HPDE6-E6E7 (cell line): ENCODE data around the gene HSD11B1.

Source experiments
- DNase-seq: peaks from one replicate; pipeline ENCODE4 v3.0.0; 2011; ENCODE audit warnings: missing footprints; ENCODE audit errors: extremely low spot score

HSD11B1 gene

DNA sequence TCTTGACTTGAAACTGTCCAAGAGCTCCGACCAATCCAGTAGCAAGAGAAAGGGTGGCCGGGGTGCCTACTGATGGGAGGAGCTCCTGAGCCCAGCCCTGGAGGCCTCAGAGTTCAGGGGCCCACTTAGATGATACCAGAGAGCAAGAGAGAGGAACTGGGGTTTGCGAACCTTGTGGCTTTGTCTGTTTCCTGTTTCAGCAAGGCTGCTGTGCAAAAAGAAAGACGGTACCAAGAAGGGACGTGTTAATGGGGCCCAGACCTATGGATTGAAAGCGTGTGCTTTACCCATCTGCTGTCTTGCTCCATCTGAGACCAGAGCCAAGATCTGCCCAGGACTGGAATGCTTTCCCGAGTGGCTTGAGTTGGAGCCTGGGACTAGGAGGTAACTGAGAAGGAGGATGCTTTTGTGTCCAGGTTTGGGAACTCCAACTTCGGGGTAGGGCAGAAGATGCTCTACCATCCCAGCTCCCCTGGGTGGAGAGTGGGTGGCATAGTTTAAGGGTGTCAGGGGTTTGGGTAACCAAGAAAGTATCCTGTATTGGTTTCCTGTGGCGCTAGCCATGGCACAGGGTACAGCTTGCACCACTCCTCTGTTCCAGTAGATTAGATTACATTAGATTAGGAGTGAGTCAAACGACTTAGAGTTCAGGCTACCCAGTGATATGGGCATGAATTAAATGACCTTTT lies 51.4 kb downstream of the HSD11B1 start, which contains the start of gene TRAF3IP3:
TRAF3IP3 (plus strand) TSS at position 128 of the 689 bp plus-strand sequence. CDS start 3,987 bp downstream, outside the sequence.
- no peak for DNase-seq

DNA sequence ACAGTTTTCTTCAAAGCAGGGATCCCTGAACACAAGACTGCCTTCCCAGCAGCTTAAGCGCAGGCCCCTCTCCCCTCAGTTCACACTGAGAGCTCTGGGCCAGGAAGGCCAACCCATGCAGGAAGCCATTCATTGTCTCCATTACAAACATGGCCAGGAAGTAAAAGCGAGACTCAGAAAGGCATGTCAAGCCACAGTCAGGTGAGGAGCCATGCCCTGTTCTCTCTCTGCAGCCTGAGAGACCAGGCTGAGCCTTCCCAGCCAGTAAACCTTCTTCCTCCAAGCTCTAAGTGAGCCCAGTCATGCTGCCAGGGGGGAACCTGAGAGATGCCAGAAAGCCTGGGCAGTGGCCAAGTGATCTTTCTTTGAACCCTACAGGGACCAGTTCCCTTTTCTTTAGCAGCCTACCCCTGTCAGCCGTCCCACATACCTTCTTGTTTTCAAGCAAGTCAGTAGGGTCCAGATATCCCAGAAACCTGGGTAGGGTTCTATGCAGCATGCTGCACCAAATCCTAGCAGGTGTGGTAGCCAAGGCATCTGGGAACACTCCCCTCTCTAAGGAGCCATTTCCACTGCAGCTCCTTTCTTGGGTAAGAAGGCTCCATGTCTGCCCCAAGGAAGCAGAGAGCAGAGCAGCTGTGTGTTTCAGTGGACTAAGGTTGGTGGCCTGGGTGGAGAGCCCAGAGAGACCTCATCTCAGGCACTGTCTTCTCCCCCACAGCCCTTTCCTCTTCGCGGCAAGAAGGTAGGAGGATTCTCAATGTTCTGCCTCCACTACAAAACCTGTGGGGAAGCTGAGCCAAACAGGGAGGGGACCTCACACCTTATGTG lies 52.2 kb downstream of the HSD11B1 start:
- no peak for DNase-seq

DNA sequence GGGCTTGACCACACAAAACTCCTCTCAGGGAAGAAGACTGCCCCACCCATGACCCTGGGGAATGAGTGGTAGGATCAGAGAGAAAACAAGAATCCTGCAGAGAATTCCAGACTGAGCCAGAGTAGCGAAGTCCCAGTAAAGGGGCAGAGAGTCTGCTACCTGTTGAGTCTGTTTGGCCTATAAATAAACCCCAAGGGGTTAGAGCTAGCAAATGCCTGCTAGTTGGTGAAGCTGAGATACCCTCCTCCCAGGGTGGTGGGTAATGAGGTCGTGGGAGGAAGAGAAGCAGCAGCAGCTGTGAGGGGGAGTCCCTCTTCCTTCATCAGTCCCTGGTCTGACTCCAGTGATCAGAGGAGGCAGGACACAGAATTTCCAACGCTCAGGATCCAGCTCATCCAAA lies 53.8 kb downstream of the HSD11B1 start:
- DNase-seq, result no peak

DNA sequence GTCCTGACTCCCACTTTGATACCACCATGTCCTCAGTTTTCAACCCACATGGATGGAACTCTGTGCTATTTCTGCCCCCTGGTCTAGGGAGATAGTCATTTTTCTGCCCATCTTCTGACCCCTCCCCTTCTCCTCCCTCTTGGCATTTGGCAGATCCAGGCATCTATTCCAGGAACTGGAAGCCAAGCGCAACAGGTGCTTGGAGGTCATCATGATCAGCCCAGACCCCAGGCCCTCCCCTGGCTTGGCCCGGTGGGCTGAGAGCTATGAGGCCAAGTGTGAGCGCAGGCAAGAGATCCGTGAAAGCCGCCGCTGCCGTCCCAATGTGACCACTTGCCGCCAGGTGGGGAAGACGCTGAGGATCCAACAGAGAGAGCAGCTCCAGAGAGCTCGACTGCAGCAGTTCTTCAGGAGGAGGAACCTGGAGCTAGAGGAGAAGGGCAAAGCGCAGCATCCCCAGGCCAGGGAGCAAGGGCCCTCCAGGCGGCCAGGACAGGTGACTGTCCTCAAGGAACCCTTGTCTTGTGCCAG lies 55.2 kb downstream of the HSD11B1 start:
- no peak for DNase-seq

DNA sequence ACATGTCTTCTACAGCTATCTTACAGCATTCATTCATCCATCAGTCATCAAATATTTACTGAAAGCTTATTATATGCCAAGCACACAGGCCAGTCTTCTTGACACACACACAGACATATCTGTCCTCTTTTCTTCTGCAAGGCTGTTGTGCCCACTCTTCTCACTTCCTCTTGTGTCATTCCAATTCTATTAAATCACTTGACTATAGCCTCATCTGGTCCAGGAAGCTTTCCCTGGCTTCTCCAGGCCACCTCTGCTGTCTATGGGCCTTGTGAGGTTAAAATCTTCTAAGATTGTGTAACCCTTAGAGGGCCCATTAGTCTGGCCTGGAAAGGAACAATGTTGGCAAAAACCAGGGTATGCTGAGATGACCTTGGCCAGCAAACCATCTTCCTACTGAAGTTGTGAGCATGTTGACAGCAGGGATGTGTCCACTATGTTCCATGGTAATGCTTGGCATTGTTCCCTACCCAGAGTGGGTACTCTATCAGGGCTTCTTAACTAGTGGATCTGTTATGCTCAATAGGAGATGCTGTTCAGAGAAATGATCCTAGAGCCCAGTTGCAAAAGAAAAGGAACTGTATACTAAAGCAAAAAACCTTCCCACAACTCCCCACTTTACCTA lies 56.5 kb downstream of the HSD11B1 start:
- no peak for DNase-seq

DNA sequence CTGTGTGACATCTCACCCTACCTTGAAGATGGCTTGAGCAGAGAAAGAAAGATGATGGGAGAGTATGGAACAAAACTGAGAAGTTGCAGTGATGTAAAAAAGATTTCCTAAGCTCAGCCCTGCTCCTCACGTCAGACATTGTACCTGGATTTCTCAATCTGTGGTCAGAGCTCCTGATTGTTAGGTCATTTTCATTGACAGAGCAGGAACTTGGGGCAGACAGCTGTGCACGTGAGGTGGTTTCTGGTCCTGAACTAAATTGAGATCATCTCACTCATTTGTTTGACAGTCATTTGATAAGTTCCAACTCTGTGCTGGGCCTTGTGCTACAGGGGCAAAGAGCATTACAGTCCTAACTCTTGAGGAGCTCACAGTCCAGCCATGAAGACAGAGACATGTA lies 61.4 kb downstream of the HSD11B1 start:
- DNase-seq, result no peak

DNA sequence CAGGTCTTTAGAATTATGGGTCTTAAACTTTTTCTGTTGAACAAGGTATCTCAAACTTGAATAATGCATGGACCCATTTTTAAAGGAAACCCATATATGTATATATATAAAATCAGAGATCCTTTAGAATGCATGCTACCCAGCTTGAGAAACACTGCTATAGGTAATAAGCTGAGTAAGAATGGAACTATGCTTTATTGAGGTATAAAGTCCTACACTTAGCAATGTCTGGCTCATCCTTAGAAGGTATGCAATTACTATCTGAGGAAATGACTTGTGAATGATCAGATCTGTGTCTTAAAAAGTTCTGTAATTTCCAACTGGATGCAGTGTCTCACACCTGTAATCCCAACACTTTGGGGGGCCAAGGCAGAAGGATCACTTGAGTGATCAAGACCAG lies 62.5 kb downstream of the HSD11B1 start:
- no peak for DNase-seq

DNA sequence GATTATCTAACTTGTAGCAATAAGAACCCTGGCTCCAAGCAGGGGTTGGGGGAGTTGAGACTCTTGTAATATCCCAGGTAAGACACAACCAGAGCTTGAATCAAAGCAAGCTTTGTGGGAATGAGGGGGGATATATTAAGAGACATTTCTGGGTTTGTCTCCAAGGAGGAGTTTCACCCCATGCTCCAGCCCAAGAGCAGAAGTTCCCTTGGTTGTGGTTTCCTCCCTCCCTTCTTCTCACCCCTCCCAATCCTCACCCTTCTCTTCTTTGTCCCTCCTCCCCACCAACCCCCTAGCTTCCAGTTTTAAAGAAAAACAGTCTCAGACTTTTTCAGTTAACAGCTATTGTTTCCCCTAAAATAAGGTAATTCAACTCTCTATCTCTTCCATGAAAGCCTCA lies 63.1 kb downstream of the HSD11B1 start:
- DNase-seq, result no peak

DNA sequence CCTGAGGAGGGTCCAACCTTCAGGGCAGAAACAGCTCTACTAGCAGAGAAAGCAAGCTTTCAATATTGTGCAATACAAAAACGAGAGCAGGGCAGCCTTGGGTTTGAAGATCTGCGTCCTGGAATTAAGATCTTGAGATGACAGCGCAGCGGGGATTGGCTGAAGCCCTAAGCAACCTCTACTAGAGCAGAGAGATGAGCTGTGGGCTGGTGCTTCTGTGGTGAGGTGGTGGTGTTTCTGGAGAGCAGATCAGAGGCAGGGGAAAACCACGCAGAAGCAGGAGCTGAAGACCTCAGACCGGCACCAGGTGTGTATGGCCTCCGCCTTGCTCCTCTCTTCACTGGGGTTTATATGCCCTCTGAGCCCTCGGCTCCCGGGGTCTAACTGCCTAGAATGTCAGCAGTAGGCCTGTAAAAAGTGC lies 63.7 kb downstream of the HSD11B1 start:
- no peak for DNase-seq

DNA sequence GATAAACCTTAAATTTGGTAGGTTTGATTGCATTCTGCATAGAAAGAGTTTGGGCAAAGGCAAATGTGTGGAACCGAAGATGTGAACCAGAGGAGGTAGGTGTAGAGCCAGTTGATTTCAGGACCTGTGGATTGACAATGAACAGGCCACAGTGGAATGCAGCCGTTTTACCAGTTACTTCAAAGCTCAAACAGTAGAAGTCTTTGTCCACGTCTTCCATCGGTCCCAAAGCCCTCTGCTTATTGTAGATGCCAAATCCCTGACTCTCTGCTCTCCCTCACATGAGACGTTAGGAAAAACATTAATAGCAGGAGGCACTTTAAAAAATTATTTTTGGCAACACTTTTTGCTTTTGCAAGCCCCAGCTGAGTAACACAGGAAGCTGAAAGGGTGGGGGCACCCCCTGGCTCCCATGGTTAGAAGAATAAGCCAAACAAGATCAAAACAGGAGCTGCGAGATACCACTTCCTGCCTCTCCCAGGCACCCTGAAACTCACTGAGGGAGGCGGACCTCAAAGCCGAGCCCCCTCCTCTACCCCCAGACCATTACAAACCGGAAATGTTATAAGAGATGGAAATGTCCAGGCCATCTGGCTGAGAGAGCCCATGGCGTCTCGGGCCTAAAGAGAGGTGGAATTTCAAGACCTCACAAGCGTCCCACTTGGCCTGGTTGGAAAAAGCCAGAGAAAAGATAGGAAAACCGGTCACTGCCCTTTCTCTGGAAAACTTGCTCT lies 64.7 kb downstream of the HSD11B1 start:
- DNase-seq, result peak; percentile 44

DNA sequence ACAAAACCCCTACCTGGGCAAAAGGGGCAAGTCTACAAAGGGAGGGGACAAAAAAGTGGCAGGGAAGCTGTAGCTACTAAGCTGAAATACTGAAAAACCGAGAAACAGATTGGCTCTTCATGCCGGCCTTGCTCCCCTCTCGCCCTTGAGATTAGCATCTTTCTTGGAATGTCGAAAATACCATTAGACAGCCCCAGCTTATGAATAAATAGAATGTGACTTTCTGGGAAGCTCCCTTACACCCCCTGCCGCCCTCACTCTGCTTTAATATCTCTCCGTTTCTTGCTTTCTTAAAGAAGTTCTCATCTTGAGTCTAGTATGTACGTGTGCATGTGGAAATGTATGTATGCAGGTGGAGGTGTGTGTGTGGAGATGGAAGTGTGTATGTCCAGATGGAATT lies 65.3 kb downstream of the HSD11B1 start:
- DNase-seq, result no peak

DNA sequence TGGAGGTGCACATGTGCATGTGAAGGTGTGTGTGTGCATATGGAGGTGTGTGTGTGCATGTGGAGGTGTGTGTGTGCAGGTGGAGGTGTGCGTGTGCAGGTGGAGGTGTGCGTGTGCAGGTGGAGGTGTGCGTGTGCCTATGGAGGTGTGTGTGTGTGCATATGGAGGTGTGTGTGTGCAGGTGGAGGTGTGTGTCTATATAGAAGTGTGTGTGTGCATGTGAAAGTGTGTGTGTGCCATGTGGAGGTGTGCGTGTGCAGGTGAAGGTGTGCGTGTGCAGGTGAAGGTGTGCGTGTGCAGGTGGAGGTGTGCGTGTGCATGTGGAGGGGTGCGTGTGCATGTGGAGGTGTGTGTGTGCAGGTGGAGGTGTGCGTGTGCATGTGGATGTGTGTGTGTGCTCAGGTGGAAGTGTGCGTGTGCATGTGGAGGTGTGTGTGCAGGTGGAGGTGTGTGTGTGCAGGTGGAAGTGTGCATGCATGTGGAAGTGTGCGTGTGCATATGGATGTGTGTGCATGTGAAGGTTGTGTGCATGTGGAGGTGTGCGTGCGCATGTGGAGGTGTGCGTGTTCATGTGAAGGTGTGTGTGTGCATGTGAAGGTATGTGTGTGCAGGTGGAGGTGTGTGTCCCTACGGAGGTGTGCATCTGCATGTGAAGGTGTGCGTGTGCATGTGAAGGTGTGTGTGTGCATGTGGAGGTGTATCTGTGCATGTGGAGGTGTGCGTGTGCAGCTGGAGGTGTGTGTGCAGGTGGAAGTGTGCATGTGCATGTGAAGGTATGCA lies 66.2 kb downstream of the HSD11B1 start:
- DNase-seq, result no peak

DNA sequence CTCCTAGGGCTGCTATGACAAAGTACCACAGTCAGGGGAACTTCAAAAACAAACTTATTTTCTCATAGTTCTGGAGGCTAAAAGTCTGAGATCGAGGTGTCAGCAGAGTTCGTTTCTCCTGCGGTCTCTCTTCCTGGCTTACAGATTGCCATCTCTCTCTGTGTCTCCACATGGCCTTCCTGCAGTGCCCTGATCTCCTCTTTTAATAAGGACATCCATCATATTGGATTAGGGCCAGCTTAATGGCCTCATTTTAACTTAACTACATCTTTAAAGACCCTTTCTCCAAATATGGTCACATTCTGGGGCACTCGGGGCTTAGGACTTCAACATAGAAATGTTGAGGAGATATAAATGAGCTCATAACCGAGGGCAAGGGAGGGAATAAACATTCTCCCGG lies 67.5 kb downstream of the HSD11B1 start:
- no peak for DNase-seq

DNA sequence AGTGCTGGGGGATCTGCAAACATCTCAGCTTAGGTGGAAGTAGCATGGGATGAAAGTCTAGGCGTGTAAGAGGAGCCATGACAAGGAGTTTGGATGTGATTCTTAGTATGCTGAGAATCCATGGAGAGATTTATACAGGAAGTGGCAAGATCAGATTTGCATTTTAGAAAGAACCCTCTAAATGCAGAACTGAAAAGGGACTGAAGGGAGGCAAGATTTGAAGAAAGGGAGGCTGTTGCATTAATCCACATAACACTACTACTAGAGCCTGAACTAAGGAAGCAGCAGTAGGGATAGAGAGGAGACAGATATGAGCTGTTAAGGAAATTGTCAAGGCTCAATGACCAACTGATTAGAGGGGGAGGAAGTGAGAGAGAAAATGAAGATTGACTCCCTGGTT lies 69.9 kb downstream of the HSD11B1 start:
- no peak for DNase-seq

DNA sequence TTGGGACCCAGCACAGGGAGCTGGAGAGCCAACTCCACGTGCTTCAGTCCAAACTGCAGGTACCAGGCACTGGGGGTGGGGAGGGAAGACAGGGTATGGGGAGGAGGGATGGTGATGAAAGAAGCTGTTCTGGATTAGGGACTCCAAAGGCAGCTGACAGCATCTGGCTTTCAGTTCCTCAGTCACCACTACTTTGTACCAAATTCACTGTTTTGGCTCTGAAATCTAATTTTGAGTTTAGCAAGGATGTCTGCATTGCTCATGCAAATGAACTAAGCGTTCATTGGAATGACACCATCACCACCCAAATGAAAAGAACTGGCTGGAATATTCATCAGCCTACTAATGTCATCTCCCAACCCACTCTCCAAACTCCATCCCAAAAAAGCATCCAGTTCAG lies 71.0 kb downstream of the HSD11B1 start:
- no peak for DNase-seq

DNA sequence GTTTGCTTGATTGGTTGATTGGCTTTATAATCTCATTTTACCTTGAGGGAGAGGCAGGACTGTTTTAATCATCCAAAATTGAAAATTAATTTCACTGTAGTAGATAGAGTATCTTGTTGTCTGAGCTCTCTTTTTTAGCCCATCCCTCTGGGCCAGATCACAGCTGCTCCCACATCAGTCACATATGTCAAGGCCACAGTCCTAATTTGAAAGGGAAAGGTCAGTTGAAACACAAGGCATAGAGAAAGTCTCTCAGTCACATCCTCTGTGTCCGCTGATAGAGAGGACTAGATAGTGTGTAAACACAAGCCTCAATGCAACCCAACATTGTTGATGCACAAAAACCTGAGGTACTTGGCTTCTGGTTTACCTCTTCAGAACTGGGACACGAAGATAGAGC lies 72.9 kb downstream of the HSD11B1 start:
- DNase-seq, result no peak

DNA sequence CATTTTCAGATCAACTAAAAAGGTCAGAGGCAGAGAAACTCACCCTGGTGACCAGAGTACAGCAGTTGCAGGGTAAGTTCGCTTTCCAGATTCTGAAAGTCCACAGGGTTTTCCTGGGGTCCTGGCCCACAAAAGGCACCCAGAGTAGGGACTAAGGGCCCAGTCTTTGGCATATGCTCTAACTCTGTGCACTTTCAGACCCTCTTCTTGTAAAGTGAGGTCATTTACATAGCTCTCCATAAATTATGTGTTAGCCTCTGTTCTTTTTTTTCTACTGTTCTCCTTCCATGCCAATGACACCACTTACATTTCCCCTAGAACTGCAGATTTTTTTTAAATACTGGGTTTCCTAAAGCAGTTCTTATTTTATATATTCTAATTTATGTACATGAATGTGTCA lies 73.5 kb downstream of the HSD11B1 start:
- no peak for DNase-seq

DNA sequence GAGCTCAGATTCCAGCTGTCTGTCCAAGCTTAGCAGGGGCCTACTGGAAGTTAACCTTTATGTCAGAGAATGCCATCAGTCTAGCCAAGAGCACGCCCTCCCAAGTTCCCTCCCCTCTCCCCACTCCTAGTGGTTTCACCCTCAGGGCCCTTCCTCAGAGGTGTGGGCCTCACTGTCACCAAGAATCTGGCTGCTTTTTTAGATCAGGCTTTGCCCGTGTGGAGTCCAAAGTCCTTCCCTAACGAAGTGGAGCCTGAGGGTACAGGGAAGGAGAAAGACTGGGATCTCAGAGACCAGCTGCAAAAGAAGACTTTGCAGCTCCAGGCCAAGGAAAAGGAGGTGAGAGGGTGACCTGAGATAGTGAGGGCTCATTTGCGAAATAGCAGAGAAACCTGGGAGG lies 75.6 kb downstream of the HSD11B1 start:
- DNase-seq, result no peak

DNA sequence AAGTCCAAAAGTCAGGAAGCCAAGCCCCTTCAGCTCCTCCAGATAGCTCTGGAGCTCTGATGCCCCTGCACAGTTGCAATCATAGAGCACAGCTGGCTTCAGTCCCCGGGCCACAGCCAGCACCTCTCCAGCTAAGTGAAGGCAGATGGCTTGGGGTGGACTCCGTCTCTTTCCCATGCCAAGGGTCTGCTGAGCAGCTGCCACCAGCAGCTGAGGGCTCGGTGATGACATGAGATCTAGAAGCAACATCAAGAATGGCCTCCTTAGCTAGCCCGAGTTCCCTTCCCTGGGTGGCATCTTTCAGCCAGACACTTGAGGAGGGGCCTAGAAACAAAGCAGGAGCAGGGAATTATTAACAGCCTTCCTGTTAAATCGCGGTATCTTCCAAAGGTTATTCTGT lies 78.7 kb downstream of the HSD11B1 start:
- no peak for DNase-seq
